ENCODE data around the gene ARMC6. TPM values are rescaled to one million over a fixed set of nuclear protein-coding genes. Genes with fewer than 3 reads are reported as not detected.

The ARMC6 gene
- total RNA-seq, 1 donor from 2014 or later, result 34.6 TPM

DNA sequence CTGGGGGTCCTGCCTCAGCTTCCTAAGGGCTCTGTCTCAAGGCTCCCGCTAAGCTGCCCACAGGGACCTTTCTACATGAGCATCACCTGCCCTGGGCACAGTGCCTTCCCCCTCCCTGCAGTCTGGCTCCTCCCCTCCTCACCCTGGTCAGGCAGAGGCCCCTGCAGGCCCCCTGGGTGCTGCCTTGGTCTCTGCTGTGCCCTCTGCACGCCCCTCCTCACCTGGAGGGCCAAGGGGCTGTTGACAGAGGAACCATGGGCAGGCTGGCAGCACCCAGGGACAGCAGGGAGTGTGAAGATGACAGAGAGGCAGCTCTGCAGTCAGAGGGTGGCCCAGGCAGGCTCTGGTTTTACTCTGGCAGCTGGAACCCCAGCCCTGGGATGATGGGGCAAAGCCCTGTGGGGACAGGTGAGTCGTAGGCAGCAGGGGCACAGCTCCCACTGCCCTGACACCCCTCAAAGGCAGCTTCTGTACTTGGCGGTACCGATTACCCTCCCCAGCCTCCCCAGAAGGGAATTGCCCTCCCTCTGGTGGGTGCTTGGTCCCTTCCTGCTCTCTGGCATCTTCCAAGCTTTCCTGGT, 43.2 kb upstream of the ARMC6 start:
- no peaks in the 10 kb centered on the region for H3K9me3 Mint-ChIP-seq
- TF ChIP-seq, protein P1, sequence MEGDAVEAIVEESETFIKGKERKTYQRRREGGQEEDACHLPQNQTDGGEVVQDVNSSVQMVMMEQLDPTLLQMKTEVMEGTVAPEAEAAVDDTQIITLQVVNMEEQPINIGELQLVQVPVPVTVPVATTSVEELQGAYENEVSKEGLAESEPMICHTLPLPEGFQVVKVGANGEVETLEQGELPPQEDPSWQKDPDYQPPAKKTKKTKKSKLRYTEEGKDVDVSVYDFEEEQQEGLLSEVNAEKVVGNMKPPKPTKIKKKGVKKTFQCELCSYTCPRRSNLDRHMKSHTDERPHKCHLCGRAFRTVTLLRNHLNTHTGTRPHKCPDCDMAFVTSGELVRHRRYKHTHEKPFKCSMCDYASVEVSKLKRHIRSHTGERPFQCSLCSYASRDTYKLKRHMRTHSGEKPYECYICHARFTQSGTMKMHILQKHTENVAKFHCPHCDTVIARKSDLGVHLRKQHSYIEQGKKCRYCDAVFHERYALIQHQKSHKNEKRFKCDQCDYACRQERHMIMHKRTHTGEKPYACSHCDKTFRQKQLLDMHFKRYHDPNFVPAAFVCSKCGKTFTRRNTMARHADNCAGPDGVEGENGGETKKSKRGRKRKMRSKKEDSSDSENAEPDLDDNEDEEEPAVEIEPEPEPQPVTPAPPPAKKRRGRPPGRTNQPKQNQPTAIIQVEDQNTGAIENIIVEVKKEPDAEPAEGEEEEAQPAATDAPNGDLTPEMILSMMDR (conservative IDR thresholded peaks at IDR 0.05), result no peak

DNA sequence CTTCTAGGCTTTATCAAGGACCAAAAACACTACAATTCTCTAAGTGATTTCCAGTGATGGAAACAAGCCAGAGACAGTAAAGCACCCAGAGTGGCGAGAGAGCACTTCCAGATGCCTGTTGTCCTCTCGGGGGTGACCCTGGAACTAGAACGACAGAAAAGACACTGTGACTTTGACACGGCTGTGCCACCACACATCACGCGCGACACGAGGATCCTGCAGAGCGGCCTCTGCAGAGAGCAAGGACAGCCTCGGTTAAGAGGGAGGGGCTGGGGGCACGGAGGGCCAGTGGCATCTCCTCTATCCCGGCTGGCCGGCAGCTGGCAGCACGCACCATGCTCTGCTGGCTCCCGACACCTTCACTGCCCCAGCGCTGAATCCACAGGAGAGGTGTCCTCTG, 42.4 kb upstream of the ARMC6 start:
- H3K4me3 Mint-ChIP-seq, result no peak overlapping the region
- no peaks in the 10 kb centered on the region for H3K9me3 Mint-ChIP-seq
- no peaks in the 10 kb centered on the region for H3K36me3 Mint-ChIP-seq
- H3K27ac Mint-ChIP-seq, result no peak overlapping the region
- TF ChIP-seq, protein P1 (conservative IDR thresholded peaks at IDR 0.05), result no peak
- peaks cover 5% of the 10 kb centered on the region for H3K4me1 Mint-ChIP-seq (ENCODE audit: unreplicated experiment)
- DNase-seq (ENCODE audit: extremely low spot score, unreplicated experiment), result no peak
- peaks cover 5% of the 10 kb centered on the region for H3K27me3 Mint-ChIP-seq

More for the DNA sequence above, 43.2 kb upstream of the ARMC6 start:
- Mint-ChIP-seq H3K4me1 (ENCODE audit: unreplicated experiment) (peaks cover 5% of the 10 kb centered on the region), H3K27ac (no peak overlapping the region), H3K4me3 (no peak overlapping the region), H3K36me3 (no peaks in the 10 kb centered on the region), H3K27me3 (peaks cover 5% of the 10 kb centered on the region)
- no peak for DNase-seq (ENCODE audit: extremely low spot score, unreplicated experiment)

DNA sequence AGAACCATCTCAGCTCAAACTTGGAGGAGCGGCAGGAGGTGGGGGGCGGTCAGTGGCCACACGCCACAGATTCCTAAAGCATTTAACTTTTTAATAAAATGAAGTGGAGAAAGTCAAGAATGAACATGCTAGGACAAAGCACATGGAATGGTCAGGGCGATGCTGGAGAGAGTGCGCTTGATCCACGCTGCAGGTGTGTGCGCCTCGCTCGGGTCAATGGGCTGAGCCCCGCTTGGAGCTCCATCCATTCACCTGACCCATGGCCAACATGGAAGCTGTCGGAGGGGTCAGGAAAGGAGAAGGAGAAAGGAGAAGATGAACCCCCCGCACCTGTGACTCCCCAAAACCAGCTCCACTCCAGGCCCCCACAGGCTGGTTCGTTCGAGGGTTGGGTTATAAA, 41.9 kb upstream of the ARMC6 start:
- TF ChIP-seq, protein P1 (conservative IDR thresholded peaks at IDR 0.05), result no peak
- H3K36me3 Mint-ChIP-seq, result no peaks in the 10 kb centered on the region
- no peak for DNase-seq (ENCODE audit: extremely low spot score, unreplicated experiment)
- no peak overlapping the region for H3K27ac Mint-ChIP-seq
- peaks cover 5% of the 10 kb centered on the region for H3K4me1 Mint-ChIP-seq (ENCODE audit: unreplicated experiment)
- H3K9me3 Mint-ChIP-seq, result no peaks in the 10 kb centered on the region
- H3K4me3 Mint-ChIP-seq, result no peak overlapping the region
- peaks cover 5% of the 10 kb centered on the region for H3K27me3 Mint-ChIP-seq

DNA sequence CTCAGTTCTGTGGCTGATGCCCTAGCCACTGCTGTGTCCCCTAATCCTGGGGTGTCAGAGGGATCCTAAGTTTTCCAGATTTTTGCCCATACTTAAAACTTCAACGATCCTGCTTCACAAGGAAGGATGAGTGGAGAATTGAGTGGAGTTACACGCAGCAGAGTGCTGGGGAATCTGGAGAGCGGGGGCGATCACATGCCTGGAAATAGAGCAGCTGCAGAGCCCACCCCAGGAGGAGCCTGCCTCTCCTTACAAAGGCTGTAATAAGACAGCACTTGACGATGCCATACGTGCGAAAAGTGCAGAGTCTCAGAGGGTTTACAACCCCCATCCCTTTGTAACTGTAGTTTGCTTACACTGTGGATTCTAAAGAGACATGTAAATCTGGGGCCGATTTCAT, 40.7 kb upstream of the ARMC6 start:
- Mint-ChIP-seq H3K9me3 (no peaks in the 10 kb centered on the region), H3K36me3 (peaks cover under 1% of the 10 kb centered on the region), H3K27ac (no peak overlapping the region), H3K27me3 (no peaks in the 10 kb centered on the region), H3K4me3 (no peak overlapping the region), H3K4me1 (ENCODE audit: unreplicated experiment) (no peaks in the 10 kb centered on the region)
- no peak for DNase-seq (ENCODE audit: extremely low spot score, unreplicated experiment)
- TF ChIP-seq, protein P1 (conservative IDR thresholded peaks at IDR 0.05), result no peak

DNA sequence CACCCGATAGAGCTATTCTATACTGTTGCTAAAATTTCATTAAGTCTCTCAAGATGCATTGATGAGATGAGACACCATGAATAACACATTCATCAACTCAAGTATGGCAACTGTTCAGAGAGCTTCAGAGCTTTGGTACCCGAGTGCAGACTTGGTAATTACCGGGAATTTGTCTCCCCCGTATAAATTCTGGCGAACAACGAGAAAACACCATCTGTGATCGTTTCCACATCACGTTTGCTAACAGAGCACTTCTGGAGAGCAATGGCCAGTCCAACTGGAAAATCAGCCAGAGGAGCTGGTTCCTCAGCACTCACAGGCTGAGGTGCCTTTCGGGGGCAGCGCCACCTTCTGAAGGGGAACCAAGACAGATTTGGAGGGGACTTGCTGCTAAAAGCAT, 40.3 kb upstream of the ARMC6 start:
- TF ChIP-seq, protein P1 (conservative IDR thresholded peaks at IDR 0.05), result no peak
- Mint-ChIP-seq H3K27ac (no peak overlapping the region), H3K9me3 (no peaks in the 10 kb centered on the region), H3K36me3 (peaks cover 4% of the 10 kb centered on the region), H3K27me3 (no peaks in the 10 kb centered on the region), H3K4me3 (no peak overlapping the region), H3K4me1 (ENCODE audit: unreplicated experiment) (no peaks in the 10 kb centered on the region)
- DNase-seq (ENCODE audit: extremely low spot score, unreplicated experiment), result no peak

DNA sequence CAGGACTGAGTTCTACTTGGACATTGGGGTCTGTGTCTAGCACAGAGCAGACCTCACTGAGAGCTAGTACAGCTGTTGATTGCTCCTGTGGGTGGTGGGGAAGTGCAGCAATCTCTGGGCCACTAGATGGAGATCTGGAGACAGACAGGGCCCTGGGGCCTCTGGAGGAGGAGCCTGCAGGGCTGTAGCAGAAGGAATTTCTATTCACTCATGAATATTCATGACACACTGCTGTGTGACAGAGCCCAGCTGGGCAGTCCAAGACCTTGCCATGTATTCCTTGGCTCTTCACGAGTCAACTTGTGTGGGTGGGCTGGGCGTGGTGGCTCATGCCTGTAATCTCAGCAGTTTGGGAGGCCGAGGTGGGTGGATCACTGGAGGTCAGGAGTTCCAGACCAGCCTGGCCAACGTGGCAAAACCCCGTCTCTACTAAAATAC, 37.6 kb upstream of the ARMC6 start:
- Mint-ChIP-seq H3K4me3 (no peak overlapping the region), H3K27ac (no peak overlapping the region), H3K36me3 (peaks cover 13% of the 10 kb centered on the region), H3K9me3 (no peaks in the 10 kb centered on the region), H3K4me1 (ENCODE audit: unreplicated experiment) (no peaks in the 10 kb centered on the region), H3K27me3 (no peaks in the 10 kb centered on the region)
- DNase-seq (ENCODE audit: extremely low spot score, unreplicated experiment), result no peak
- TF ChIP-seq, protein P1 (conservative IDR thresholded peaks at IDR 0.05), result peak; percentile 70

All from type B pancreatic cell (in vitro differentiated cells).